Hepatocyte (in vitro differentiated cells): Measurements from ENCODE around the gene KRT36.

Experiments used
- EZH2 ChIP-seq: fragments of 200-600 bp; sonication (generic); IDR thresholded peaks from 2 replicates; pipeline ENCODE4 v1.6.1; 2016; ENCODE audit warnings: antibody characterized with exemption, mild to moderate bottlenecking, borderline replicate concordance
- EZH2phosphoT487 ChIP-seq: fragments of 200-600 bp; sonication (generic); IDR thresholded peaks from one replicate; pipeline ENCODE4 v1.6.1; 2018; ENCODE audit warnings: antibody characterized with exemption, mild to moderate bottlenecking, low read depth, moderate library complexity; ENCODE audit not compliant: unreplicated experiment, severe bottlenecking
- TF ChIP-seq, protein P1 (sequence below): fragments of 200-600 bp; sonication (generic); IDR thresholded peaks from 2 replicates; pipeline ENCODE4 v1.5.1; 2016; ENCODE audit warnings: antibody characterized with exemption, mild to moderate bottlenecking; ENCODE audit not compliant: poor library complexity

DNA sequence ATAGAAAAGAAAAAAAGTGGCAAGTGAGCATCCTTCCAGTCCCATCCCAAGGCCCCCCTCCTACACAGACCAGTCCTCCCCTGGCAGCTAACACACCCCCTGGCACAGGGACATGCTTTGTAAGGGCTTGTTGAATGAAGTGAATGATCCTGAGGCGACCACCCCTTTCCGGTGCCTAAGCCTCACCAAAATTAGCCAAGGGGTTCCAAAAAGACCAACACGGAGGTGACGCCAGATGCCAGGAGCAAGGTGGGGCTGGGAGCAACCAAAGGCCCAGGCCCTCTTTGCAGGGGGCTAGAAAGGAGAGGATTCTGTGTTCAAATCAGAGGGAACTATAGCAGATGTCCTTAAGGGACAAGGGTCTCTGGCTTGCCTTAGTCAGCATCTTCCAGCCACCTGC, 14.3 kb downstream of the KRT36 start:
- TF ChIP-seq, protein P1, sequence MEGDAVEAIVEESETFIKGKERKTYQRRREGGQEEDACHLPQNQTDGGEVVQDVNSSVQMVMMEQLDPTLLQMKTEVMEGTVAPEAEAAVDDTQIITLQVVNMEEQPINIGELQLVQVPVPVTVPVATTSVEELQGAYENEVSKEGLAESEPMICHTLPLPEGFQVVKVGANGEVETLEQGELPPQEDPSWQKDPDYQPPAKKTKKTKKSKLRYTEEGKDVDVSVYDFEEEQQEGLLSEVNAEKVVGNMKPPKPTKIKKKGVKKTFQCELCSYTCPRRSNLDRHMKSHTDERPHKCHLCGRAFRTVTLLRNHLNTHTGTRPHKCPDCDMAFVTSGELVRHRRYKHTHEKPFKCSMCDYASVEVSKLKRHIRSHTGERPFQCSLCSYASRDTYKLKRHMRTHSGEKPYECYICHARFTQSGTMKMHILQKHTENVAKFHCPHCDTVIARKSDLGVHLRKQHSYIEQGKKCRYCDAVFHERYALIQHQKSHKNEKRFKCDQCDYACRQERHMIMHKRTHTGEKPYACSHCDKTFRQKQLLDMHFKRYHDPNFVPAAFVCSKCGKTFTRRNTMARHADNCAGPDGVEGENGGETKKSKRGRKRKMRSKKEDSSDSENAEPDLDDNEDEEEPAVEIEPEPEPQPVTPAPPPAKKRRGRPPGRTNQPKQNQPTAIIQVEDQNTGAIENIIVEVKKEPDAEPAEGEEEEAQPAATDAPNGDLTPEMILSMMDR: no peak
- no peak for TF ChIP-seq EZH2
- TF ChIP-seq EZH2phosphoT487: no peak
